ENCODE results near the gene BNC1. TPM values are rescaled to one million over a fixed set of nuclear protein-coding genes. Genes with fewer than 3 reads are reported as not detected.
"Not testable (repeated sequence)": the region's sequence is repeated elsewhere in the genome, so short reads cannot be mapped to it uniquely, and the experiment has no call there.

Gene BNC1
- total and polyA plus RNA-seq, 2 of the 4 experiments (the other 2 are of a cell fraction) = 0.38 to 0.54 TPM

GRCh38 chr15:83225449-83225848, 59.0 kb downstream of the BNC1 start:
- Histone ChIP-seq H4K8ac (ENCODE audit: low read depth in 2 of 2, low read length in 2 of 2) (no peak overlapping the region), H3K4ac (ENCODE audit: low read depth, low read length) (no peak overlapping the region), H3K4me2 (ENCODE audit: low read depth, low read length) (no peak overlapping the region), H3K9me3 (ENCODE audit: control insufficient read depth, insufficient read depth, low read length) (no peaks in the 10 kb centered on the region), H3K36me3 (ENCODE audit: control insufficient read depth, insufficient read depth, low read length) (no peaks in the 10 kb centered on the region), H4K91ac (ENCODE audit: insufficient read depth, low read depth, low read length) (no peak overlapping the region), H3K9ac (ENCODE audit: low read depth, low read length) (no peak overlapping the region), H2BK15ac (ENCODE audit: low read depth, low read length) (no peak overlapping the region), H3K4me1 (ENCODE audit: control insufficient read depth, insufficient read depth, low read length) (no peaks in the 10 kb centered on the region), H4K5ac (ENCODE audit: low read depth, low read length) (no peak overlapping the region), H3K27me3 (ENCODE audit: control insufficient read depth, insufficient read depth, low read length) (no peaks in the 10 kb centered on the region), H3K4me3 (ENCODE audit: insufficient read depth, low read depth, low read length) (no peak overlapping the region), H3K79me1 (ENCODE audit: low read depth in 1 of 2, low read length in 2 of 2) (no peaks in the 10 kb centered on the region), H2BK5ac (ENCODE audit: low read depth, low read length, poor library complexity, severe bottlenecking) (no peak overlapping the region), H3K27ac (ENCODE audit: insufficient read depth, low read length) (no peak overlapping the region), H3K18ac (ENCODE audit: low read depth, low read length) (no peak overlapping the region), H2AFZ (replicated peaks; ENCODE audit: low read length, poor library complexity) (no peak overlapping the region), H3K9me1 (ENCODE audit: insufficient read depth, low read length) (no peaks in the 10 kb centered on the region), H3K14ac (replicated peaks; ENCODE audit: low read depth, low read length) (no peak overlapping the region), H2BK120ac (ENCODE audit: low read depth, low read length) (no peak overlapping the region), H3K23ac (ENCODE audit: low read depth, low read length) (no peak overlapping the region), H4K20me1 (ENCODE audit: insufficient read depth, low read length) (no peaks in the 10 kb centered on the region), H2AK9ac (replicated peaks; ENCODE audit: low read depth, low read length, poor library complexity) (no peak overlapping the region), H2AK5ac (ENCODE audit: low read depth, low read length) (no peak overlapping the region), H2BK20ac (ENCODE audit: low read depth, low read length) (no peak overlapping the region), H3K56ac (ENCODE audit: extremely low read depth, insufficient read depth, low read length) (no peak overlapping the region)
- intact Hi-C loops (cut with micrococcal nuclease) (no loop called here), dilution Hi-C loops (cut with HindIII; ENCODE audit: low sequenced_read_pairs, unreplicated experiment) (no loop called here), in situ Hi-C loops (cut with MboI; ENCODE audit: low sequenced_read_pairs) (no loop called here)
- TF ChIP-seq POLR2A (IDR thresholded peaks at IDR 0.05; ENCODE audit: low read depth, low read length) = no peak
- no TSS peak for BruUV-seq (replicated peaks)
- DNase-seq (no peak), ATAC-seq (ENCODE audit: low read depth) (no peak)
- ChIA-PET POLR2A (ENCODE audit: unreplicated experiment) (no interaction called here), CTCF (no interaction called here)
- 56% methylated on average over 3 of the region's 9 CpGs; no CpG with 5 or more reads in 1 of the 2 experiments for WGBS, 2 experiments (ENCODE audit: extremely low coverage in 2 of 2, insufficient read length in 1 of 2)

- POLR2A ChIA-PET (ENCODE audit: unreplicated experiment); H3K27ac ChIP-seq (ENCODE audit: insufficient read depth, low read length); CTCF ChIA-PET; H4K20me1 ChIP-seq (ENCODE audit: insufficient read depth, low read length); H2AK5ac ChIP-seq (ENCODE audit: low read depth, low read length); H3K9ac ChIP-seq (ENCODE audit: low read depth, low read length); BruUV-seq (replicated peaks); H3K27me3 ChIP-seq (ENCODE audit: control insufficient read depth, insufficient read depth, low read length); H3K18ac ChIP-seq (ENCODE audit: low read depth, low read length); H2BK5ac ChIP-seq (ENCODE audit: low read depth, low read length, poor library complexity, severe bottlenecking); ATAC-seq (ENCODE audit: low read depth); H3K14ac ChIP-seq (replicated peaks; ENCODE audit: low read depth, low read length); H2AK9ac ChIP-seq (replicated peaks; ENCODE audit: low read depth, low read length, poor library complexity); H4K5ac ChIP-seq (ENCODE audit: low read depth, low read length); H3K79me1 ChIP-seq (ENCODE audit: low read depth in 1 of 2, low read length in 2 of 2); H3K4ac ChIP-seq (ENCODE audit: low read depth, low read length); H3K36me3 ChIP-seq (ENCODE audit: control insufficient read depth, insufficient read depth, low read length); intact Hi-C loops (cut with micrococcal nuclease); H4K91ac ChIP-seq (ENCODE audit: insufficient read depth, low read depth, low read length); H2BK120ac ChIP-seq (ENCODE audit: low read depth, low read length); H3K23ac ChIP-seq (ENCODE audit: low read depth, low read length); dilution Hi-C loops (cut with HindIII; ENCODE audit: low sequenced_read_pairs, unreplicated experiment); H2BK20ac ChIP-seq (ENCODE audit: low read depth, low read length); H3K9me3 ChIP-seq (ENCODE audit: control insufficient read depth, insufficient read depth, low read length); H4K8ac ChIP-seq (ENCODE audit: low read depth in 2 of 2, low read length in 2 of 2); H3K4me3 ChIP-seq (ENCODE audit: insufficient read depth, low read depth, low read length); DNase-seq; H2AFZ ChIP-seq (replicated peaks; ENCODE audit: low read length, poor library complexity); H3K56ac ChIP-seq (ENCODE audit: extremely low read depth, insufficient read depth, low read length); H3K4me2 ChIP-seq (ENCODE audit: low read depth, low read length); H2BK15ac ChIP-seq (ENCODE audit: low read depth, low read length); H3K9me1 ChIP-seq (ENCODE audit: insufficient read depth, low read length); in situ Hi-C loops (cut with MboI; ENCODE audit: low sequenced_read_pairs); H3K4me1 ChIP-seq (ENCODE audit: control insufficient read depth, insufficient read depth, low read length): not testable (repeated sequence)
- WGBS, 2 experiments (ENCODE audit: extremely low coverage in 2 of 2, insufficient read length in 1 of 2) = 100% methylated on average over 3 of the region's 9 CpGs; no CpG with 5 or more reads in 1 of the 2 experiments
Observed at GRCh38 chr15:83221781-83222180, 62.7 kb downstream of the BNC1 start.

Data from IMR-90 (cell line).